Endometrial microvascular endothelial cells (primary cell): ENCODE results near the gene PTPRG. TPM values are rescaled to one million over a fixed set of nuclear protein-coding genes. Genes with fewer than 3 reads are reported as not detected.

Experiments used
- in situ Hi-C: cut with HindIII; loops from 2 replicates; pipeline ENCODE4 v1.10.0; 2017; ENCODE audit warnings: low sequenced_read_pairs, low pct_unique_long_range_greater_than_20kb; ENCODE audit errors: inconsistent ontology term
- total RNA-seq: library from RNA; depleted of rRNA; stranded (reverse); fragments of >200 nt; gene quantifications from one replicate; pipeline ENCODE4 v1.2.3, GENCODE V29; 2015; ENCODE audit errors: inconsistent ontology term

The PTPRG gene
- total RNA-seq, 1 donor from 2014 or later, result 13.1 TPM

DNA sequence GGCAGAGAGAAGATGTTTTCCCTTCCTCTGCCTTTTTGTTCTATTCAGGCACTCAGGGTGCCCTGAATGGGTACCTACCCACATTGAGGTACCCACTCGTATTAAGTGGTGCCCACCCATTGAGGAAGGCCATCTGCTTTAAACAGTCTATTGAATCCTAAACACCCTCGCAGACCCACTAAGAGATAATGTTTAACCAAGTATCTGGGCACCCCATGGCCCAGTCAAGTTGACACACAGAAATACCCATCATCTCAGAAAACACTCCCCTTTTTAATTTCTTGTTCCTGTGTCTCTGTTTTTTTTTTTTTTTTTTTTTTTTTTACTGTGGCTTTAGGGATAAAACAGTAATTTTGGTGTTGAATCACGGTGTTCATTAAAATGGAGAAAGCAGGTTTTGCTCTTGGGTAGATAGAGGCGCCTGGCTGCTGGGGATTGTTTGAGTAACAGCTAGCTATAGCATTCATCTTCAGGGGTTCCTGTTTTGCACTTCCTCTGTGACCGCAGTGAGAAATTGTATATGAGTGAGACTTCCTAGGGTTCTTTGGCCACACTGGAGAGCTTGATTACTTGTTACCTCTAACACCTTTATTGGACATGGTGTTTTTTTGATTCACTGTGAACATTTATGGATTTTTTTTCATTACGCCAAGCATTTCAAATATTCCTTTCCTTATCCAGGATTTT, 259.1 kb downstream of the PTPRG start:
- in situ Hi-C loops, result no loop called here

DNA sequence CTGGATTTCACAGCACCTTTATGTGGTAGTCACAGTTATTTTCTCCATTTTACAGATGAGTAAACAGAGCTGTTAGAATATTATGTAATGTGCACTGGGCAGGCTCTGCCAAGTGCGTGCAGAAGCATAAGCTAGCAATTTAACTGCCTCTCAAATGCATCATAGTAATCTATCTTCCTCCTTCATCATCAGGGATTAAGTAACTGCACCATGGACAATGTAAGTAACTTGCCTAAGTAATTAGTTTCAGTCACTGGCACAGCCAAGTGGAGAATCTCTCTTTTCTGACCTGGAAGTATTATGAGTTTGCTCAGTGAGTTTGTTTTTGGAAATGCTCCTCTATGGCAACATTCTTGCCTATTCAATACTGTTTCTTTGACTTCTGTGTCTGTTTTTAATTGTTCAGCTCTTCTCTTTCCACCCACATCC, 260.5 kb downstream of the PTPRG start:
- in situ Hi-C loops, result no loop called here

GRCh38 chr3:61822588-61822987, 261.2 kb downstream of the PTPRG start:
- in situ Hi-C loops, result no loop called here

DNA sequence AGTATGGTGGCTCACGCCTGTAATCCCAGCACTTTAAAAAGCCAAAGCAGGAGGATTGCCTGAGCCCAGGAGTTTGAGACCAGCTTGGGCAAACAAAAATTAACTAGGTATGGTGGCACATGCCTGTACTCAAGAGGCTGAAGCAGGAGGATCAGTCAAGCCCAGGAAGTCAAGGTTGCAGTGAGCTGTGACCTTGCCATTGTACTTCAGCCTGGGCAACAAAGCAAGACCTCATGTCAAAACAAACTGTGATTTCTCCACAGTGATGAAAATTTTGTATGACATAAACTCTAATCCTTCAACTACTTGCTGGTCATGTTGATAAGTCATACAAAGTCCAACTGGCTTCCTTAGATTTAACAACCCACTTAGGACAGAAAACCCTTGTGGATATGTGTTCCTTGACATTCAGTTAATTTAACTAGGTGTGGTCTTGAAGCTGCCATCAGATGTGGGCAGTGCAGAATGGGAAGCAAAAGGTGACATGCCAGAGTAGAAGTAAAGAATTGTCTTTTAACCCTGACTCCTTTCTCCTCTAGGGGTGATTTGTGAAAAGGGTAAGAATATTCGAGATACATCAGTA, 263.3 kb downstream of the PTPRG start:
- in situ Hi-C loops, result no loop called here

GRCh38 chr3:61826161-61826560, 264.8 kb downstream of the PTPRG start:
- in situ Hi-C loops, result no loop called here

GRCh38 chr3:61828184-61828874, 267.0 kb downstream of the PTPRG start:
- in situ Hi-C loops, result no loop called here

DNA sequence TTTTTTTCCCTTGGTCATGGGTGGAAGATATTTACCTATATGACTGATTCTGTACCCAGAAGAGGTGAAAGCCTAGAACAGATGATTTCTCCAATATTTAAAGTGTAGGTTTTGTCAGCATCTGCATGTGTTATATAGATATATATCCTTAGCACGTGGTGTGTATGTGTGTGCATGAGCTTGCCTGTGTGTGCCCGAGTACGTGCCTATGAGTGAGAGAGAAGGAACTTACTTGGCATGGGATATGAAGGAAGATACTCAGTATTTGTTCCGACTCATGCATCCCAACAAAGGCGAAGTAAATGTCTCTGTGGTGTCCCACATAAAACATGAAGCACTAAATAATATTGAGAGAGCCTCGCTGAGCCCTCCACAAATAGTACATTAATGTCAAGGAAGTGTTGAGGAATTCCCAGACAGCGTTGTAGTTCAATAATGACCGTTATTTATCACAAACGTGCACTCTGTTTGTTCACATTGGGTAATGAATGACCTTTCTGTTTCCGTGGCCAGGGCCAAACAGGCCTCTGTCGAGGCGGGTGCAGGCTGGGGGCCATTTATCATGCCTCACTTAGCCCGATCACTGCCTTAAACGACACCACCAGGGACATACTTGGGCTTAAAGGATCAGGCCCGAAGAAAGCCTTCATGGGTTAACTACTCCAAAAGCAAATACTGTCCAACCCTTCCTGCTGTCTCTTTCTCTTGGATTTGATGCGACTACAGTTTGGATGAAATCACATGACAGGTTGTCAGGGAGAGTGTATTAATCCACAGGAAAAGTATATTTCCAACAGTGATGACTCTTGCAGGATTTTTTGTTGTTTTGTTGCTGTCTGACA, 267.7 kb downstream of the PTPRG start:
- in situ Hi-C loops, result no loop called here

DNA sequence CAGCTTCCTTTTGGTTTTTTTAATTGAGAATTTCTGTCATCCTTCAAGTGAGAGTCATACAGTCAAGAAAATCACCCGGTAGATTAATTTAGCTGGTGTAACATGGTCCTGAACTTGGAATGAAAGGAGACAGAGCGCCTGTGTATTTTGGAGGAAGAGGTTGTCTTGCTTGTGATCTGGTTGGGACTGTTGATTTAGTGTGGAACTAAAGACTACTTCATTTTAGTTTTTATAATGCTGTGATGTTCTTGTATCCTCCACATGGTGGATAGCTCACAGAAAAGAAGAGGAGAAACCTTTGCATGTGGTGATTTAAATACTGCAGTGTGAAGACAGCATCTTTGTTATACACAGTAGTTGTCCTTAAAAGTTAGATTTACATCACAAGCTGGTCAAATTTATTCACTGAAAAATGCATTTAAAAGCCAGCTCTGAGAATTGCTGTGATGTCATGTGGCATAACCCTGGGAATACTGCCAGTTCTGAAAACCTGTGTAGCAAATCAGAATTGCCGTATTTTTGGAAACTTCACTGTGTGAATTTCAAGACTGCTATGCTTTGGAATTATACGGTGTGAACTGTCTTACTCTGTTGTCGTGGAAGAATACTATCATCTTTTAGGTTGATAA, 268.5 kb downstream of the PTPRG start:
- in situ Hi-C loops, result no loop called here

GRCh38 chr3:61831973-61832372, 270.6 kb downstream of the PTPRG start:
- in situ Hi-C loops, result no loop called here

- in situ Hi-C loops, result no loop called here
These were observed 271.2 kb downstream of the PTPRG start for GRCh38 chr3:61832375-61833229.

DNA sequence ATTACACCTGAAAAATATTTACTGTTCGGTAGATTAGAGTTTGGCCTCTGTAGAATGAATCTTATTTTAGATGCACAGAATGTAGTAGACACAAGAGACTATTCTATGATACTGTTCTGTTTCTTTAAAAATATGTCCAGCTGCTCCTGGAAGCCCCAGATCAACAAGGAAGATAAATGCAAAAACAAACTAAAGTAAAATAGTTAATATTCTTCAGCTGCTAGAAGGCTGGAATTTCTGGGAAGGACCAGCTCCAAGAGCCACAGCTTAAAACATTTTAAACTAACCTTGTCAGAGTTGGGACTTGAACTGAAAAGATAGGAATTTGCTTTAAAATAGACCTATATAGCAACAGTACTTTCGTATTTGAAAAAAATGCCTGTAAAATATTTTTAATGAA, 277.9 kb downstream of the PTPRG start:
- in situ Hi-C loops, result no loop called here

DNA sequence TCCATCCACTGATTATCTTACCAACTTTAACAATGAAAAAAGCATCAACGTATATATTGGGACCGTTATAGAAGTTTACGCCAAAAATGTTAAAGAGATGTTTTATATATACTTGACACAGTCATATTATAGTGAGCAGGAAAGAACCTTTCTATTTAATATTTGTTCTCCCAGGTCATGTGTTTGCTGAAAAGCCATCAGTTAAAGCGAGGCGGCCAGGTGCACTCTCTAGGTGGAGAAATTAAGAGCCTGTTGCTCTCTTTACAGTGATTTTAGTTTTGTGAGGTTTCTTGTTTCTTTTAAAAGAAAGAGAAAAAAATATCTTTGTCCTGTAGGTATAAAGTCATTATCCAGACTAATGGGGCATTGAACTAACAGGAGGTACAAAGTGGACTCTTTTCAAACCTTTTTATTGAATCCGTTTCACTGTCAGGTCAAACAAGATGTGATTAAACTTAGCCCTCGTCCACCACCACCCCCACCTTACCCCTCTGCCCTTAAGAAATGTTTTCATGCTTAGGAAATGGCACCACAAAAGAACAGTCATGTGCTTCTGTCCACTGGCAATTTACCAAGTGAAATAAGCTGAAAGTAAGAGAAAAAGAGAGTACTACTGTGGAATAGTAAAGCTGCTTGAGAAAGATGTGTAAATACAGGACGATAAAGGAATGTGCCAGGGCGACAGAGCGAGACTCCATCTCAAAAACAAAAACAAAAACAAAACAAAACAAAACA, 279.9 kb downstream of the PTPRG start:
- in situ Hi-C loops, result no loop called here

- in situ Hi-C loops, result no loop called here
These were observed 280.6 kb downstream of the PTPRG start for GRCh38 chr3:61841988-61842387.

DNA sequence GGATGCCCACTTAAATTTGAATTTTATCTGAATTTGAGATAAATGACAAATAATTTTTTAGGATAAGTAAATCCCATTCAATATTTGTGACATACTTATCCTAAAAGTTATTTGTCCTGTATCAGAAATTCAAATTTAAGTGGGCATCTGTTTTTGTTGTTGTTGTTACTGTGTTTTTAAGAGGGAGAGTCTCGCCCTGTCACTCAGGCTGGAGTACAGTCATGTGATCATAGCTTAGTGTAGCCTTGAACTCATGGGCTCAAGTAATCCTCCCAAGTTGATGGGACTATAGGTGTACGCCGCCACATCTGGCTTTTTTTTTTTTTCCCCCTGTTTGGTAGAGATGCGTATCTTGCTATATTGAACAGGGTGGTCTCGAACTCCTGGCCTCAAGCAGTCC, 283.0 kb downstream of the PTPRG start:
- in situ Hi-C loops, result no loop called here

- in situ Hi-C loops, result no loop called here
These were observed 285.1 kb downstream of the PTPRG start for GRCh38 chr3:61846488-61846887.

DNA sequence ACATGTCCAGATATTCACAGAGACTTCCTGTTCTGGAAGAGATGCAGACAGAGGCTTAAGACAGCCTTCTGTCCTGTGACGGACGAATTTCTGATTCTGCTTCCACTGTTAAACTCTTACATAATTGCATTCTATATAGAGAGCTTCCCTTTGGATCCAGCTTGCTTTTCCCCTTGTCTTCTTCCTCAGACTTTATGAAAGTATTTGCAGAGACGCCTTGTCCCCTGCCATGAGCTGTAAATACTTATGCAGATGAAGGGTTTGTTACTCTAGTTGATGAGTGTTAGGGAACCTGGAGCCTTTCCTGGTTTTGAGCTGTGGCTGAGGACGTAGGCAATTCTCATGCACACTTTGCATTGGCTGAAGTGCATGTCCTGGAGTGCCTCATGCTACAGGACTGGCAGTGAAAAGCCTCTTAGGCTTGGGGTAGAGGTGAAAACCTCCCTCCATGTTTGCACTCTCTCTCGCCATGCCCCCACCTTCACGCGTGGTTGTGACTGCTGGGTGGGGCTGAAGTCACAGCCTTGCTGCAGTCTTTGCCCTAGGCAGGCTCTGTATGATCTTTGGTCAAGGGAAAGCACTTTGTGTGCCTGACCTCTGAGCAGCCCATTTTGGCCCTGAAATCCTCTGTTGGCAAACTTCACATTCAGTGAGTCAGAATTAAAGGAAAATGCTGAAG, 286.6 kb downstream of the PTPRG start:
- in situ Hi-C loops, result no loop called here

DNA sequence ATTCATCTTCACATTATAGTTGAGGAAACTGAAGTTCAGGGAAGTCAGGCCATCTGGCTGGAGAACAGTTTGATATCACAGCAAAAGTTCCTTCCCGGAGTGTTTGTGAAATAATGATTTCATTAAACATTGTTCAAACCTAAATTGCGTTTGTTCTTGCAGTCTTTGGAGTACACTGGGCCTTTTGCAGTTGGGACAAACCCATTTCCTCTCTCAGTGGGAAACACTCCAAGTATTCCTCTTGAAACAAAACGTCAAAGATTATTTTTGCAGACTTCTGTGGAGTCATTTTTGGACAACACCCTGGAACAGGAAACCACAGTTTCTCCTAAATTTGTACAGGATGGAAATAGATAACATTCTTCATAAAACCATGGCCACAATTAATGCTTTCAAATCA, 287.5 kb downstream of the PTPRG start:
- in situ Hi-C loops, result no loop called here
